Epithelial cell of umbilical artery (primary cell): Measurements from ENCODE around the gene HNRNPH3. TPM values are rescaled to one million over a fixed set of nuclear protein-coding genes. Genes with fewer than 3 reads are reported as not detected.

ENCODE experiments used
- total RNA-seq: library from RNA; depleted of rRNA; stranded (reverse); fragments of >200 nt; gene quantifications from 2 replicates; pipeline ENCODE4 v1.2.3, GENCODE V29; 2014

Gene HNRNPH3
- total RNA-seq, result 28.6 and 35.1 TPM in 2 replicates

GRCh38 chr10:68331455-68332258 is at the start of gene HNRNPH3:
Gene HNRNPH3, plus strand, starts transcription at chr10:68332064. Its CDS starts 5,158 bp downstream, at chr10:68337222.

GRCh38 chr10:68332259-68333057 is 594 bp downstream of the HNRNPH3 start, which contains the start of gene PBLD:
Gene PBLD, minus strand, starts transcription at chr10:68332928. Its CDS starts 26,084 bp downstream, at chr10:68306844.

Other genes with a start within 250 kb of the HNRNPH3 start
- not detected in 2 replicates for gene MYPN, start 222.6 kb upstream of the HNRNPH3 start, total RNA-seq
- gene ATOH7, start 100.0 kb upstream of the HNRNPH3 start, total RNA-seq, result 0.15 TPM in 1 of 2 replicates, not detected in the other
- gene PBLD, start 864 bp downstream of the HNRNPH3 start, total RNA-seq, result 1.9 and 3.5 TPM in 2 replicates
- gene RUFY2, start 75.2 kb downstream of the HNRNPH3 start, total RNA-seq, result 18.8 and 20.4 TPM in 2 replicates
- 11.0 and 15.2 TPM in 2 replicates for gene DNA2, start 139.9 kb downstream of the HNRNPH3 start, total RNA-seq
- 9.1 and 15.9 TPM in 2 replicates for gene SLC25A16, start 195.5 kb downstream of the HNRNPH3 start, total RNA-seq
- 0.32 and 0.46 TPM in 2 replicates for gene TET1, start 228.3 kb downstream of the HNRNPH3 start, total RNA-seq